ENCODE measurements around the gene CC2D2B. TPM values are rescaled to one million over a fixed set of nuclear protein-coding genes. Genes with fewer than 3 reads are reported as not detected.

The CC2D2B gene
- total and polyA plus RNA-seq, 4 donors: 0.05 to 0.59 (median 0.08) TPM

DNA sequence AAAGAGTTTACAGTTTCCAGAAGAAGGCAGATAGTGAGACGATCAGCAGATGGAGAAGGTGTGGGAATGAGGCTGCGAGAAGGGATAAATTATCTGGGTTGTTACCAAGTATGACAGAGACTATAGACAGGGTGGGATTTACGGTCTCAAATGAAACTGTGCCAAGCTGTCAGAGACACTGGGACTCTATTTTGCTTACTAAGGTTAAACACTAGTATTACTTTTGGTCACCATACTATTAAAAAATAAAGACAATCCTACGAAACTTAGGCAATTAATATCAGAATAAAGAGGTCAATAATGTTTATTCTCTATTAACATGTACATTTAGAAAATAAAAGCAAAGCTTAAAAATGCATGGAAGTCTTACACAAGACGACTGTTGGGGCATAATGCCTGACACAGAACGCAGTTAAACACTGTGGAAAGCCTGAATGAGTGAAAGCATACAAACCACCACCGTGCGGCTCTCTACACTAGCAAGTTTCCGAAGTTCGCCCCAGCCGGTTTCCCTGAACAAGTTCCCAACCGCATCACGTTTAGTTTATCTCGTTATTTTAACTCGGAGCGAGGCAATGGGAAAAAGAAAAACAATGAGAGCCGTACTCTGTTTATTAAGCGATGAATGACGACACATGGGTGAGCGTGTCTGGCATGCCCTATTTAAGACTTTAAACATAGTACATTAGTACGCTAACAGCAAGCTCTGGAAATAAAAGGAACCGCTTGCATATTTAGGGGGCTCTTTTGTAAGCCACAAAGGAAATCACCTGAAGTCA lies 909 bp upstream of the CC2D2B start:
- Histone ChIP-seq H3K9me3 (ENCODE audit: control insufficient read depth in 4 of 4, low read length in 3 of 4) (no peaks in the 10 kb centered on the region), H3K27ac (ENCODE audit: low read depth in 1 of 2, low read length in 2 of 2) (peak overlapping the region; percentile 83 to 90), H3K27me3 (ENCODE audit: control insufficient read depth in 4 of 4, insufficient read depth in 4 of 4, low read length in 3 of 4) (no peaks in the 10 kb centered on the region), H3K9ac (ENCODE audit: low read depth in 1 of 2, low read length in 2 of 2) (peak overlapping the region; percentile 56 to 76), H3K4me3 (ENCODE audit: low read depth in 1 of 3, low read length in 3 of 3) (peak overlapping the region; percentile 52 to 84 (median 72)), H3K36me3 (ENCODE audit: control insufficient read depth in 4 of 4, insufficient read depth in 3 of 4, low read depth in 1 of 4, low read length in 3 of 4) (peaks cover 0 to 4% (median 2%) of the 10 kb centered on the region in 4 donors), H3K4me1 (ENCODE audit: control insufficient read depth in 4 of 4, insufficient read depth in 4 of 4, low read length in 3 of 4) (peaks cover 0 to 4% (median 2%) of the 10 kb centered on the region in 4 donors)
- DNase-seq (ENCODE audit: low spot score): peak; percentile 53
- WGBS: 13% methylated on average over 22 of the region's 22 CpGs
- TF ChIP-seq RAD21 (IDR thresholded peaks at IDR 0.05) (peak; percentile 47 to 59), RXRA (IDR thresholded peaks at IDR 0.05) (no peak)

DNA sequence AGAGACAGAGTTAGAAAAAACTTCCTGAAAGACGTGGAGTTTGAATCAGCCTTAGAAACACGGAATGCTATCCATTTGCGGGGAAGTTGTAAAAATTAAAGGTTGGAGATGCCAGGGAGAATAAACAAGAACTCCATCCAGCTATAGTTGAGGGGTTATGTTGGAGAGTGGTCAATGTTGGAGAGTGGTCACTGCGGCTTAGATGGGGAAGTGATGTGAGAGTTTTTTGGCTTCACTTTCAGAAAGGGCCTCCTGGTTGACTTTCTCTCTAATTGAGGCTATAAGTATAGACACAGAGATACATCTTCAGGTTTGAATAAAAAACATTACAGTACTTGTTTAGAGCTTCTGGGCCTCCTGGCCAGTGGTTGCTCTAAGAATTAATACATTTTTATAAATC lies 675 bp downstream of the CC2D2B start:
- H3K4me3 ChIP-seq (ENCODE audit: low read depth in 1 of 3, low read length in 3 of 3): no peak overlapping the region
- H3K9ac ChIP-seq (ENCODE audit: low read depth in 1 of 2, low read length in 2 of 2): no peak overlapping the region
- H3K27me3 ChIP-seq (ENCODE audit: control insufficient read depth in 4 of 4, insufficient read depth in 4 of 4, low read length in 3 of 4): no peaks in the 10 kb centered on the region
- peaks cover 0 to 4% (median 2%) of the 10 kb centered on the region in 4 donors for H3K4me1 ChIP-seq (ENCODE audit: control insufficient read depth in 4 of 4, insufficient read depth in 4 of 4, low read length in 3 of 4)
- TF ChIP-seq, protein P1, sequence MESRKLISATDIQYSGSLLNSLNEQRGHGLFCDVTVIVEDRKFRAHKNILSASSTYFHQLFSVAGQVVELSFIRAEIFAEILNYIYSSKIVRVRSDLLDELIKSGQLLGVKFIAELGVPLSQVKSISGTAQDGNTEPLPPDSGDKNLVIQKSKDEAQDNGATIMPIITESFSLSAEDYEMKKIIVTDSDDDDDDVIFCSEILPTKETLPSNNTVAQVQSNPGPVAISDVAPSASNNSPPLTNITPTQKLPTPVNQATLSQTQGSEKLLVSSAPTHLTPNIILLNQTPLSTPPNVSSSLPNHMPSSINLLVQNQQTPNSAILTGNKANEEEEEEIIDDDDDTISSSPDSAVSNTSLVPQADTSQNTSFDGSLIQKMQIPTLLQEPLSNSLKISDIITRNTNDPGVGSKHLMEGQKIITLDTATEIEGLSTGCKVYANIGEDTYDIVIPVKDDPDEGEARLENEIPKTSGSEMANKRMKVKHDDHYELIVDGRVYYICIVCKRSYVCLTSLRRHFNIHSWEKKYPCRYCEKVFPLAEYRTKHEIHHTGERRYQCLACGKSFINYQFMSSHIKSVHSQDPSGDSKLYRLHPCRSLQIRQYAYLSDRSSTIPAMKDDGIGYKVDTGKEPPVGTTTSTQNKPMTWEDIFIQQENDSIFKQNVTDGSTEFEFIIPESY (IDR thresholded peaks at IDR 0.05): no peak
- TF ChIP-seq, protein P2, sequence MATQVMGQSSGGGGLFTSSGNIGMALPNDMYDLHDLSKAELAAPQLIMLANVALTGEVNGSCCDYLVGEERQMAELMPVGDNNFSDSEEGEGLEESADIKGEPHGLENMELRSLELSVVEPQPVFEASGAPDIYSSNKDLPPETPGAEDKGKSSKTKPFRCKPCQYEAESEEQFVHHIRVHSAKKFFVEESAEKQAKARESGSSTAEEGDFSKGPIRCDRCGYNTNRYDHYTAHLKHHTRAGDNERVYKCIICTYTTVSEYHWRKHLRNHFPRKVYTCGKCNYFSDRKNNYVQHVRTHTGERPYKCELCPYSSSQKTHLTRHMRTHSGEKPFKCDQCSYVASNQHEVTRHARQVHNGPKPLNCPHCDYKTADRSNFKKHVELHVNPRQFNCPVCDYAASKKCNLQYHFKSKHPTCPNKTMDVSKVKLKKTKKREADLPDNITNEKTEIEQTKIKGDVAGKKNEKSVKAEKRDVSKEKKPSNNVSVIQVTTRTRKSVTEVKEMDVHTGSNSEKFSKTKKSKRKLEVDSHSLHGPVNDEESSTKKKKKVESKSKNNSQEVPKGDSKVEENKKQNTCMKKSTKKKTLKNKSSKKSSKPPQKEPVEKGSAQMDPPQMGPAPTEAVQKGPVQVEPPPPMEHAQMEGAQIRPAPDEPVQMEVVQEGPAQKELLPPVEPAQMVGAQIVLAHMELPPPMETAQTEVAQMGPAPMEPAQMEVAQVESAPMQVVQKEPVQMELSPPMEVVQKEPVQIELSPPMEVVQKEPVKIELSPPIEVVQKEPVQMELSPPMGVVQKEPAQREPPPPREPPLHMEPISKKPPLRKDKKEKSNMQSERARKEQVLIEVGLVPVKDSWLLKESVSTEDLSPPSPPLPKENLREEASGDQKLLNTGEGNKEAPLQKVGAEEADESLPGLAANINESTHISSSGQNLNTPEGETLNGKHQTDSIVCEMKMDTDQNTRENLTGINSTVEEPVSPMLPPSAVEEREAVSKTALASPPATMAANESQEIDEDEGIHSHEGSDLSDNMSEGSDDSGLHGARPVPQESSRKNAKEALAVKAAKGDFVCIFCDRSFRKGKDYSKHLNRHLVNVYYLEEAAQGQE (IDR thresholded peaks at IDR 0.05): no peak
- TF ChIP-seq, protein P3, sequence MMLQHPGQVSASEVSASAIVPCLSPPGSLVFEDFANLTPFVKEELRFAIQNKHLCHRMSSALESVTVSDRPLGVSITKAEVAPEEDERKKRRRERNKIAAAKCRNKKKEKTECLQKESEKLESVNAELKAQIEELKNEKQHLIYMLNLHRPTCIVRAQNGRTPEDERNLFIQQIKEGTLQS (IDR thresholded peaks at IDR 0.05): no peak
- TF ChIP-seq, protein P4, sequence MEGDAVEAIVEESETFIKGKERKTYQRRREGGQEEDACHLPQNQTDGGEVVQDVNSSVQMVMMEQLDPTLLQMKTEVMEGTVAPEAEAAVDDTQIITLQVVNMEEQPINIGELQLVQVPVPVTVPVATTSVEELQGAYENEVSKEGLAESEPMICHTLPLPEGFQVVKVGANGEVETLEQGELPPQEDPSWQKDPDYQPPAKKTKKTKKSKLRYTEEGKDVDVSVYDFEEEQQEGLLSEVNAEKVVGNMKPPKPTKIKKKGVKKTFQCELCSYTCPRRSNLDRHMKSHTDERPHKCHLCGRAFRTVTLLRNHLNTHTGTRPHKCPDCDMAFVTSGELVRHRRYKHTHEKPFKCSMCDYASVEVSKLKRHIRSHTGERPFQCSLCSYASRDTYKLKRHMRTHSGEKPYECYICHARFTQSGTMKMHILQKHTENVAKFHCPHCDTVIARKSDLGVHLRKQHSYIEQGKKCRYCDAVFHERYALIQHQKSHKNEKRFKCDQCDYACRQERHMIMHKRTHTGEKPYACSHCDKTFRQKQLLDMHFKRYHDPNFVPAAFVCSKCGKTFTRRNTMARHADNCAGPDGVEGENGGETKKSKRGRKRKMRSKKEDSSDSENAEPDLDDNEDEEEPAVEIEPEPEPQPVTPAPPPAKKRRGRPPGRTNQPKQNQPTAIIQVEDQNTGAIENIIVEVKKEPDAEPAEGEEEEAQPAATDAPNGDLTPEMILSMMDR (IDR thresholded peaks at IDR 0.05; ENCODE audit: low read depth, low read length, missing input control): no peak
- TF ChIP-seq GABPA (IDR thresholded peaks at IDR 0.05 in 1 of 2, conservative IDR thresholded peaks at IDR 0.05 in 1 of 2) (no peak), HNF4A (conservative IDR thresholded peaks at IDR 0.05) (no peak), FOXA1 (IDR thresholded peaks at IDR 0.05) (no peak), FOXA2 (IDR thresholded peaks at IDR 0.05) (no peak), SP1 (IDR thresholded peaks at IDR 0.05) (no peak), YY1 (IDR thresholded peaks at IDR 0.05) (no peak), JUND (IDR thresholded peaks at IDR 0.05) (no peak), NR2F2 (IDR thresholded peaks at IDR 0.05) (no peak)
- no peaks in the 10 kb centered on the region for H3K9me3 ChIP-seq (ENCODE audit: control insufficient read depth in 4 of 4, low read length in 3 of 4)
- DNase-seq (ENCODE audit: low spot score): no peak
- WGBS: 58% methylated on average over 4 of the region's 4 CpGs
- H3K36me3 ChIP-seq (ENCODE audit: control insufficient read depth in 4 of 4, insufficient read depth in 3 of 4, low read depth in 1 of 4, low read length in 3 of 4): peaks cover 0 to under 1% (median 0%) of the 10 kb centered on the region in 4 donors
- no peak overlapping the region for H3K27ac ChIP-seq (ENCODE audit: low read depth in 1 of 2, low read length in 2 of 2)
